Chondrocyte (in vitro differentiated cells): ENCODE measurements around the gene KCNJ15. TPM values are rescaled to one million over a fixed set of nuclear protein-coding genes. Genes with fewer than 3 reads are reported as not detected.

Source experiments
- DNase-seq: peaks from one replicate; pipeline ENCODE4 v3.0.0; 2021; ENCODE audit warnings: mixed read lengths, low spot score
- H3K27ac Mint-ChIP-seq: one replicate; pipeline ENCODE4 v1.8.0; 2021; ENCODE audit warnings: mild to moderate bottlenecking, moderate library complexity, mixed read lengths; ENCODE audit not compliant: unreplicated experiment
- H3K27me3 Mint-ChIP-seq: 2 replicates; pipeline ENCODE4 v1.8.0; 2021; ENCODE audit warnings: low read depth, mixed read lengths
- H3K36me3 Mint-ChIP-seq: 2 replicates; pipeline ENCODE4 v1.8.0; 2021; ENCODE audit warnings: low read depth, mixed read lengths
- H3K4me1 Mint-ChIP-seq: 2 replicates; pipeline ENCODE4 v1.8.0; 2021; ENCODE audit warnings: low read depth, mild to moderate bottlenecking, mixed read lengths
- H3K4me3 Mint-ChIP-seq: one replicate; pipeline ENCODE4 v1.8.0; 2021; ENCODE audit warnings: mild to moderate bottlenecking, moderate library complexity, mixed read lengths; ENCODE audit not compliant: unreplicated experiment
- H3K9me3 Mint-ChIP-seq: 2 replicates; pipeline ENCODE4 v1.8.0; 2021; ENCODE audit warnings: low read depth, mixed read lengths
- total RNA-seq: library from RNA; stranded (reverse); gene quantifications from 3 replicates; pipeline ENCODE4 v1.2.1, GENCODE V29; 2021
- TF ChIP-seq, protein P1 (sequence below): fragments of 200-600 bp; sonication (generic); IDR thresholded peaks from 2 replicates; pipeline ENCODE4 v1.5.0; 2021; ENCODE audit warnings: antibody characterized with exemption, mild to moderate bottlenecking, moderate library complexity

Gene KCNJ15
- total RNA-seq, 1 donor from 2014 or later, result 0.80 TPM

DNA sequence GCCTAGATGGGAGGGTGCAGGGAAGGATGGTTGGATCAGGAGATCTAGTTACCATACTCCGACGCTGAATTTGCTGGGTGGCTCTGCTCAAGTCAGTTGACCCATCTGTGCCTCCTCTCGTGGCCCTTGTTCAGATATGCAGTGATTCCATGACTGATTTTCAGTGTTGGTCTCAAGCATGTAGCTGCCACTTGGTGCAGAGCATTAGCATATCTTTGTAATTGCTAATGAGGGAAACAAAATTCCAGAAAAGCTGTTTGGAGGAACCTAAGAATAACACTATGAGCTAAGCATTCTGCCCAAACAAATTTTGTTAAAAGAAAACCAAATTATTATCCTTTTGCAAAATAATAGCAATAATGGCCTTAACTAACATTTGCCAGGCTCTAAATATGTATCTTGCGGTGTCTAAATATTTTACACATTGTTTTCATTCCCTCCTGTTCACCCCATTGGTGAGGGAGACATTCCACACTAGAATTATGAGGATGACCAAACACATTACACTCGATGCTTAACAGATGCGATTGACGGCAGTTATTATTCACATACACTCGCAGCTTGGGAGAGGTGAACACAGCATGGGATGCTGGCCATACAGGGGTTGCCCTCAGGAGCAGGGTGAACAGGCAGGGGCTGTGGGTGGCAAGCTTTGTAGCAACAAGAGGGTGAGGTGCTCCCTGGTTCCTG, 69.1 kb downstream of the KCNJ15 start:
- Mint-ChIP-seq H3K9me3 (peaks cover 4% of the 10 kb centered on the region), H3K4me1 (peaks cover 27% of the 10 kb centered on the region), H3K36me3 (no peaks in the 10 kb centered on the region), H3K27ac (no peak overlapping the region), H3K27me3 (no peaks in the 10 kb centered on the region), H3K4me3 (no peak overlapping the region)
- no peak for DNase-seq
- TF ChIP-seq, protein P1, sequence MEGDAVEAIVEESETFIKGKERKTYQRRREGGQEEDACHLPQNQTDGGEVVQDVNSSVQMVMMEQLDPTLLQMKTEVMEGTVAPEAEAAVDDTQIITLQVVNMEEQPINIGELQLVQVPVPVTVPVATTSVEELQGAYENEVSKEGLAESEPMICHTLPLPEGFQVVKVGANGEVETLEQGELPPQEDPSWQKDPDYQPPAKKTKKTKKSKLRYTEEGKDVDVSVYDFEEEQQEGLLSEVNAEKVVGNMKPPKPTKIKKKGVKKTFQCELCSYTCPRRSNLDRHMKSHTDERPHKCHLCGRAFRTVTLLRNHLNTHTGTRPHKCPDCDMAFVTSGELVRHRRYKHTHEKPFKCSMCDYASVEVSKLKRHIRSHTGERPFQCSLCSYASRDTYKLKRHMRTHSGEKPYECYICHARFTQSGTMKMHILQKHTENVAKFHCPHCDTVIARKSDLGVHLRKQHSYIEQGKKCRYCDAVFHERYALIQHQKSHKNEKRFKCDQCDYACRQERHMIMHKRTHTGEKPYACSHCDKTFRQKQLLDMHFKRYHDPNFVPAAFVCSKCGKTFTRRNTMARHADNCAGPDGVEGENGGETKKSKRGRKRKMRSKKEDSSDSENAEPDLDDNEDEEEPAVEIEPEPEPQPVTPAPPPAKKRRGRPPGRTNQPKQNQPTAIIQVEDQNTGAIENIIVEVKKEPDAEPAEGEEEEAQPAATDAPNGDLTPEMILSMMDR, result no peak

DNA sequence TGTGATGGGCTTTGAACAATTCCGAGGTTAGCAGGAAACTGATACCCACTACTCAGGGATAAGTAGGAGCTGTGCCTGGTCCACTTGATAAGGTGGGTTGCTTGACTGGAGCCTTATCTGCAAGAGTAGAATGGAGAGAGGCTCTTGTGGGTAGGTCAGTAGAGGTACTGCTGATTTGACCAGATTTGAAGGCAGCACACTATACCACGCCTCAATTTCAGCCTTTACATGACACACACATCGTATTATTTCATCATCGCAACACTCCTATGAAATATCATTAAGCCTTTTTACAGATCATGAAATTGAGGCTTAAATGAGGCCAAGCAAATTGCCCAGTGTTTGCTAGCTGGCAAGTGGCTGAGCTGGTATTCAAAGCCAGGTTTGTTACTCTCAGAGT, 69.6 kb downstream of the KCNJ15 start:
- Mint-ChIP-seq H3K27me3 (no peaks in the 10 kb centered on the region), H3K27ac (no peak overlapping the region), H3K9me3 (peaks cover 4% of the 10 kb centered on the region), H3K36me3 (no peaks in the 10 kb centered on the region), H3K4me1 (peaks cover 27% of the 10 kb centered on the region), H3K4me3 (no peak overlapping the region)
- DNase-seq, result no peak
- TF ChIP-seq, protein P1, result no peak

DNA sequence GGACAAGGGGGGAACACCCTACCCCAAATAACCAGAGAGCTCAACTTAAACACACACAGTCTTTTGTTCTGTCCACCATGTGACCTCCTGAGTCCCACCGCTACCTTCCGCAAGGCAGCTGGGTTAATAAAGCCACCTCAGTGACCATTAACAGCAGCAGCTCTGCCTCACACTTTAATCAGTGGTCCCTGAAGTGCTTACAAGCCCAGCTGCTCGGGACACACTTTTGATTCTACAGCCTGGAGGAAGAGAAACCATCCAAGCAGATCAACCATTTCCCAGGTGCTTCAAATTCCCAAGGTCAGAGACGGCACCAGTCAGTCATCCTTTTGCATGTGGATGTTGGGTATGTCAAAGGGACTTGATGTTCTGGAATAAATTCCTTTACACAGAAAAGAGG, 70.1 kb downstream of the KCNJ15 start:
- Mint-ChIP-seq H3K36me3 (no peaks in the 10 kb centered on the region), H3K27ac (no peak overlapping the region), H3K9me3 (peaks cover 4% of the 10 kb centered on the region), H3K4me3 (no peak overlapping the region), H3K27me3 (no peaks in the 10 kb centered on the region), H3K4me1 (peaks cover 27% of the 10 kb centered on the region)
- DNase-seq, result no peak
- TF ChIP-seq, protein P1, result no peak

DNA sequence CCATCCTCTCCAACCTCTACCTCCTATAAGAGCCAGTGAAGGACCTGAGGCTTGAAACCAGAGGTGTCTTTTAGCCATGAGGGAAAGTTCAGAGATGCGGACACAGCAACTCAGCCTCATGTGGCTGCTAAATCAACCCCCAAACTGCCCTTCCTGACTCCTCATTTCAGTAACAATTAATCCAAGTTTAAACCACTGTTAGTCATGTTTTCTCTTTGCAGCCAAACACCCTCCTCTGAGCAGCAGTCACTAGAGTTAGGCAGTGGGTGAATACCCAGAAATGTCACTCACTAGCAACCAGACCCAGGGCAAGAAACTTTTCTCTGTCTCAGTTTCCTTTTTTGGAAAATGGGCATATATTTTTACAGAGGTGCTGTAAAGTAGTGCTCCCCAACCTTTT, 71.2 kb downstream of the KCNJ15 start:
- DNase-seq, result no peak
- TF ChIP-seq, protein P1, result no peak
- peaks cover 4% of the 10 kb centered on the region for H3K9me3 Mint-ChIP-seq
- H3K4me3 Mint-ChIP-seq, result no peak overlapping the region
- no peak overlapping the region for H3K27ac Mint-ChIP-seq
- H3K27me3 Mint-ChIP-seq, result no peaks in the 10 kb centered on the region
- H3K36me3 Mint-ChIP-seq, result no peaks in the 10 kb centered on the region
- H3K4me1 Mint-ChIP-seq, result peaks cover 23% of the 10 kb centered on the region

DNA sequence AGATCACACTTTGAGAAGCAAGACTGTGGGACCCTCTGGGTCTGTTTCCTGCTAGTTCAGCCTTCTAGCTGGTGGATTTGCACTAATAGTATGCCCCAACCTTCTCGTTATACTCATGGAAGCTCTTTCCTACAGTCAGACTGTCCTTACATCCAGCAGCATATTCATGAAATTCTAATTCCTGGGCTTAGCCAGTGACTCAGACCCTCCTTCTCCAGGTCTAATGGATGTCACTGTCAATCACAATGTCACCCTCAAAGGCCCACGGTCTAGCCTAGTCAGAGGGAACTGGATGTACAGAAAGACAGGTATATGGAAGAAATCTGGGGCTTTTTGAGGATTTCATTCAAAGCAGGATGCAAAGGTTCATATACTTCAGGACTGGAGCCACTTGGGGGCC, 72.4 kb downstream of the KCNJ15 start:
- DNase-seq, result no peak
- Mint-ChIP-seq H3K9me3 (no peaks in the 10 kb centered on the region), H3K4me1 (peaks cover 25% of the 10 kb centered on the region), H3K36me3 (no peaks in the 10 kb centered on the region), H3K27me3 (no peaks in the 10 kb centered on the region), H3K27ac (no peak overlapping the region), H3K4me3 (no peak overlapping the region)
- TF ChIP-seq, protein P1, result no peak
